Transverse colon (tissue), 4 donors: ENCODE data around the gene DMD. TPM values are rescaled to one million over a fixed set of nuclear protein-coding genes. Genes with fewer than 3 reads are reported as not detected.

ENCODE experiments used
- DNase-seq: peaks from one replicate; pipeline ENCODE4 v3.0.0-alpha.2; 2019
- H3K27ac ChIP-seq, 4 donors: fragments of 200-600 bp; sonication (generic); 2 replicates each; pipeline ENCODE4 v1.5.1; 2016 to 2018; ENCODE audit warnings: inconsistent platforms in 4 of 4
- H3K27me3 ChIP-seq: fragments of 200-600 bp; sonication (generic); 2 replicates; pipeline ENCODE4 v1.5.1; 2017; ENCODE audit warnings: inconsistent platforms
- H3K36me3 ChIP-seq, 4 donors: fragments of 200-600 bp; sonication (generic); 2 replicates each; pipeline ENCODE4 v1.5.1; 2017 to 2019; ENCODE audit warnings: inconsistent platforms in 4 of 4
- H3K4me1 ChIP-seq, 4 donors: fragments of 200-600 bp; sonication (generic); 2 replicates each; pipeline ENCODE4 v1.5.1; 2017 to 2020; ENCODE audit warnings: inconsistent platforms in 4 of 4
- H3K4me3 ChIP-seq, 4 donors: fragments of 200-600 bp; sonication (generic); 1 replicate in 1 of 4; 2 replicates in 3 of 4; pipeline versions ENCODE4 v1.5.1 to v1.6.1; 2017 to 2019; ENCODE audit warnings: inconsistent platforms in 4 of 4
- H3K9me3 ChIP-seq, 2 donors: fragments of 200-600 bp; sonication (generic); 2 replicates each; pipeline ENCODE4 v1.5.1; 2017 to 2019; ENCODE audit warnings: inconsistent platforms in 2 of 2
- EP300 ChIP-seq: sonication (generic); formaldehyde crosslinking; IDR thresholded peaks from one replicate; pipeline ENCODE4 v1.6.1; 2017; ENCODE audit warnings: antibody characterized with exemption, low read depth
- POLR2A ChIP-seq: fragments of 450-650 bp; IDR thresholded peaks from one replicate; pipeline ENCODE4 v1.6.1; 2016; ENCODE audit warnings: antibody characterized with exemption, mild to moderate bottlenecking, moderate library complexity
- POLR2AphosphoS5 ChIP-seq, 3 donors: sonication (generic); formaldehyde crosslinking; IDR thresholded peaks; one replicate each; pipeline ENCODE4 v1.6.1; 2016; ENCODE audit warnings: antibody characterized with exemption in 3 of 3
- WGBS, 2 donors: methylation state at CpG; one replicate each; pipeline ENCODE4 v1.1.5; 2018; ENCODE audit warnings: low coverage in 1 of 2; 5-methylcytosine and 5-hydroxymethylcytosine counted together
- in situ Hi-C, 4 donors: fragments of 200-750 bp; cut with MboI; loops; one replicate each; pipeline versions ENCODE4 v1.15.0 to v1.15.1; 2017; ENCODE audit warnings: low sequenced_read_pairs in 3 of 4, low pct_ligation_motif_present in 1 of 4, low pct_unique_long_range_greater_than_20kb in 1 of 4
- intact Hi-C: fragments of 100-400 bp; cut with DNase I; formaldehyde crosslinking; loops from one replicate; pipeline ENCODE4 v1.15.1; 2023; ENCODE audit warnings: low total_unique reads
- total RNA-seq, 4 donors: library from RNA; depleted of rRNA; stranded (reverse); fragments of >200 nt; gene quantifications; one replicate each; pipeline ENCODE4 v1.1.0, GENCODE V29; 2016
- TF ChIP-seq, protein P1 (sequence below), 5 experiments: fragments of 200-600 bp in 3 of 5; fragments of 450-650 bp in 2 of 5; sonication (generic) in 3 of 5; IDR thresholded peaks; 1 replicate in 2 of 5; 2 replicates in 3 of 5; pipeline ENCODE4 v1.5.1; 2016 to 2017; ENCODE audit warnings: antibody characterized with exemption in 5 of 5, inconsistent platforms in 3 of 5, mild to moderate bottlenecking in 2 of 5, moderate library complexity in 1 of 5

Gene DMD
- total RNA-seq, 4 donors from 2014 or later = 20.9 to 44.6 (median 32.5) TPM

DNA sequence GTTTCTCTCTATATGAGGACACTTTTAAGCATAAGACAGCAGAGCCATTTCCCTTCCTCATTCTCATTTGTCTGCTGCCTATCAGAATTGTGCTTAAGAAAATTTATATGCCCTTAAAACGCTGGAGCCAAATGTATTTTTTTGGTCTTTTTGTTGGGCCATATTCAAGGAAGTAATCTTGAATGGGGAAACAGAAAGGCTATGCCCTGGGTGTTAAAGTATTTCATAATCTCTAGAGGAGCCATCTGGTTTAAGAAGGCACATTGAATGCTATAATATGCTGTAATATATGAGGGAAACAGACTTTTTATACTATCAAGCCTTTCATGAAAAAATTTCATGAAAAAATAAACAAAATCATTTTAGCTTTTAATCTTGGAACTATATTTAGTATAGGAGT, 4.3 kb downstream of the DMD start:
- WGBS, 2 donors = 12 to 43% methylated on average over 1 of the region's 1 CpG
- H3K27me3 ChIP-seq = no peaks in the 10 kb centered on the region
- TF ChIP-seq EP300 = no peak
- TF ChIP-seq, protein P1, sequence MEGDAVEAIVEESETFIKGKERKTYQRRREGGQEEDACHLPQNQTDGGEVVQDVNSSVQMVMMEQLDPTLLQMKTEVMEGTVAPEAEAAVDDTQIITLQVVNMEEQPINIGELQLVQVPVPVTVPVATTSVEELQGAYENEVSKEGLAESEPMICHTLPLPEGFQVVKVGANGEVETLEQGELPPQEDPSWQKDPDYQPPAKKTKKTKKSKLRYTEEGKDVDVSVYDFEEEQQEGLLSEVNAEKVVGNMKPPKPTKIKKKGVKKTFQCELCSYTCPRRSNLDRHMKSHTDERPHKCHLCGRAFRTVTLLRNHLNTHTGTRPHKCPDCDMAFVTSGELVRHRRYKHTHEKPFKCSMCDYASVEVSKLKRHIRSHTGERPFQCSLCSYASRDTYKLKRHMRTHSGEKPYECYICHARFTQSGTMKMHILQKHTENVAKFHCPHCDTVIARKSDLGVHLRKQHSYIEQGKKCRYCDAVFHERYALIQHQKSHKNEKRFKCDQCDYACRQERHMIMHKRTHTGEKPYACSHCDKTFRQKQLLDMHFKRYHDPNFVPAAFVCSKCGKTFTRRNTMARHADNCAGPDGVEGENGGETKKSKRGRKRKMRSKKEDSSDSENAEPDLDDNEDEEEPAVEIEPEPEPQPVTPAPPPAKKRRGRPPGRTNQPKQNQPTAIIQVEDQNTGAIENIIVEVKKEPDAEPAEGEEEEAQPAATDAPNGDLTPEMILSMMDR (IDR thresholded peaks at IDR 0.05) = no peak
- no peak for TF ChIP-seq POLR2A
- no peak for TF ChIP-seq POLR2AphosphoS5 (IDR thresholded peaks at IDR 0.05)
- no peaks in the 10 kb centered on the region for H3K9me3 ChIP-seq
- in situ Hi-C loops = no loop called here
- no peaks in the 10 kb centered on the region for H3K36me3 ChIP-seq
- DNase-seq = no peak
- H3K4me3 ChIP-seq = peak overlapping the region in 1 of 4 donors; percentile 2
- intact Hi-C loops = no loop called here
- peak overlapping the region; percentile 24 to 72 (median 54) for H3K27ac ChIP-seq
- no peaks in the 10 kb centered on the region for H3K4me1 ChIP-seq

DNA sequence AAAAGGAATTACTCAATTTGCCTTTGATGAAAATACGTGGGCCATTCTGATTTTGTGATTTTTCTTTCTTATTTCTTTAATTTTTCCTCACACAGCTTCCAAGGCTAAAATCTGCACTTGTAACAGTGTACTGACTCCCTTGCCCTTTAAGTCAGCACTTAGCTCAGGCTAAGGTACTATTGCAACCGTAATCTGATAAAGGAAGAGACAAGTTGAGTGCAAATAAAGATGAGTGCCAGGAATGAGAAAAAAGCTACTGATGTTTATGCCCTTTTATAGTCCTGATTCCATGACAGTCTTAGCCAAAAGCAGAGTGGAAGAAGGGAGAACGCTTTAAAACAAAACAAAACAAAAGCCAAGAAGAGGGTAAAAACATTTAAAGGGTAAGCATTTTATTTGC, 6.0 kb downstream of the DMD start:
- TF ChIP-seq EP300 (no peak), POLR2A (no peak), POLR2AphosphoS5 (IDR thresholded peaks at IDR 0.05) (no peak)
- TF ChIP-seq, protein P1 (IDR thresholded peaks at IDR 0.05) = no peak
- H3K27ac ChIP-seq = peak overlapping the region; percentile 34 to 72 (median 54)
- WGBS, 2 donors = 41 to 42% methylated on average over 2 to 3 of the region's 3 CpGs
- H3K4me3 ChIP-seq = peak overlapping the region in 2 of 4 donors; percentile 2 to 16
- in situ Hi-C loops = no loop called here
- intact Hi-C loops = no loop called here
- no peaks in the 10 kb centered on the region for H3K9me3 ChIP-seq
- no peak for DNase-seq
- H3K4me1 ChIP-seq = no peaks in the 10 kb centered on the region
- H3K27me3 ChIP-seq = no peaks in the 10 kb centered on the region
- no peaks in the 10 kb centered on the region for H3K36me3 ChIP-seq

DNA sequence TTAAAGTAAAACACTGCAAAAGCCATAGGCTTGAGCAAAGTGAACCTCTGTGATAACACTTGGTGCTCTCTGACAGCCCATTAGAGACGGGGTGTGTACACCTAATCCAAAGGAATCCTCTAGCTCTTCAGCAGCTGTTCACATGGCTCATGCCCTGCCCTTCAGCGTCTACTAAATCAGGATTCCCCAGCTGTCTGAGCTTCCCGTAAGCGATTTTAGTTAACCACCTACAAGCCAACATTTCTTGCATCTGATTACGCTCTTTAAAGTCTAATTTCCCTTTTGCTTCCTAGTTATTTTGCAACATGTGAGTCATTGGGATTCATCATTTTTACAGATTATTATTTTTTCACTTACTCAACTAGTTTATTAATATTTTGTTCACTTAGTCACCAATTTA, 6.5 kb downstream of the DMD start:
- Histone ChIP-seq H3K27ac (peak overlapping the region; percentile 41 to 72 (median 54)), H3K9me3 (no peaks in the 10 kb centered on the region), H3K36me3 (no peaks in the 10 kb centered on the region), H3K27me3 (no peaks in the 10 kb centered on the region), H3K4me1 (no peaks in the 10 kb centered on the region), H3K4me3 (no peak overlapping the region)
- WGBS, 2 donors = 60% methylated on average over 5 of the region's 5 CpGs; no CpG with 5 or more reads in 1 of the 2 donors
- TF ChIP-seq EP300 (no peak), POLR2AphosphoS5 (IDR thresholded peaks at IDR 0.05) (peak in 1 of 3 donors; percentile 39)
- DNase-seq = no peak
- intact Hi-C loops (no loop called here), in situ Hi-C loops (no loop called here)

DNA sequence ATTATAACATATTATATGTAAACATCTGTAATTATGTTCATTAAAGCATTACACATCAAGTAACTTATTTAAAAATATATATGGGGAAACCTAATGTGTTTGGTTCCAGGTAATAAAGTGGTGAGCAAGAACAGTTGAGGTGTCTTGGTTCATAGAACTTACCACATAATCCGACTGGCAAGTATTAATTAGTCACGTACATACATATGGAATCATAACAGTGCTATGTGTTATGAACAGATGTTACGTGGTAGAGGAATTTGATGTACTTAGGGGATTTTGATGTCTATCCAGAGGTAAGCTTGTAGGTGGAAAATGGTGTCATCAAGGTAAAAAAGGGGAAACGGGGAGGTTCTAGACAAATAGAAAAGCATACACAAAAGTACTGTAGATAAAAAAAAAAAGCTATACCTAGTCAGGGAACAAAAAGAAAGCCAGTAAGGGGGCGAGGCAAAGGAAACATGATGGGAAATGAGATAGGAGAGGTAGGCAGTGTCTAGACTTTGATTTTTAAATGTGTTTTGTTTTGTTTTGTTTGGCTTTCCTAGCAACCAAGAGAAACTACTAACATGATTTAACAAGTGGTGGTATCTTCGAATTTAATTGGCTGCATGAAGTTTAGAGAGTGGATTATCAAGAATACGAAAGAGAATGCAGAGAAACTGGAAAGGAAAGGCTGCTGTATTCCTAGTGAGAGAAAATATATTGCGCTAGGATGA, 12.6 kb downstream of the DMD start:
- Histone ChIP-seq H3K9me3 (no peaks in the 10 kb centered on the region), H3K4me1 (no peaks in the 10 kb centered on the region), H3K4me3 (no peak overlapping the region), H3K27me3 (no peaks in the 10 kb centered on the region), H3K27ac (no peak overlapping the region), H3K36me3 (no peaks in the 10 kb centered on the region)
- TF ChIP-seq, protein P1 (IDR thresholded peaks at IDR 0.05) = no peak
- TF ChIP-seq EP300 (no peak), POLR2AphosphoS5 (IDR thresholded peaks at IDR 0.05) (no peak), POLR2A (no peak)
- intact Hi-C loops = no loop called here
- 63 to 66% methylated on average over 7 to 8 of the region's 8 CpGs for WGBS, 2 donors
- in situ Hi-C loops = no loop called here
- DNase-seq = no peak

- no peak overlapping the region for H3K4me3 ChIP-seq
- no peak for TF ChIP-seq EP300
- TF ChIP-seq, protein P1 (IDR thresholded peaks at IDR 0.05) = no peak
- no peak for TF ChIP-seq POLR2AphosphoS5 (IDR thresholded peaks at IDR 0.05)
- no peak for TF ChIP-seq POLR2A
- H3K36me3 ChIP-seq = no peaks in the 10 kb centered on the region
- H3K9me3 ChIP-seq = no peaks in the 10 kb centered on the region
- H3K4me1 ChIP-seq = no peaks in the 10 kb centered on the region
- in situ Hi-C loops = no loop called here
- no peak for DNase-seq
- no peaks in the 10 kb centered on the region for H3K27me3 ChIP-seq
- intact Hi-C loops = no loop called here
- WGBS, 2 donors = 63% methylated on average over 1 of the region's 1 CpG; no CpG with 5 or more reads in 1 of the 2 donors
- peak overlapping the region in 3 of 4 donors; percentile 25 to 57 (median 39) for H3K27ac ChIP-seq
These were observed 15.7 kb downstream of the DMD start for GRCh38 chrX:33195698-33196097.
